Measurements from ENCODE around the gene SASS6. TPM values are rescaled to one million over a fixed set of nuclear protein-coding genes. Genes with fewer than 3 reads are reported as not detected.

Gene SASS6
- total and polyA plus RNA-seq, 4 experiments from 2014 or later: 1.5 to 5.8 (median 4.0) TPM

DNA sequence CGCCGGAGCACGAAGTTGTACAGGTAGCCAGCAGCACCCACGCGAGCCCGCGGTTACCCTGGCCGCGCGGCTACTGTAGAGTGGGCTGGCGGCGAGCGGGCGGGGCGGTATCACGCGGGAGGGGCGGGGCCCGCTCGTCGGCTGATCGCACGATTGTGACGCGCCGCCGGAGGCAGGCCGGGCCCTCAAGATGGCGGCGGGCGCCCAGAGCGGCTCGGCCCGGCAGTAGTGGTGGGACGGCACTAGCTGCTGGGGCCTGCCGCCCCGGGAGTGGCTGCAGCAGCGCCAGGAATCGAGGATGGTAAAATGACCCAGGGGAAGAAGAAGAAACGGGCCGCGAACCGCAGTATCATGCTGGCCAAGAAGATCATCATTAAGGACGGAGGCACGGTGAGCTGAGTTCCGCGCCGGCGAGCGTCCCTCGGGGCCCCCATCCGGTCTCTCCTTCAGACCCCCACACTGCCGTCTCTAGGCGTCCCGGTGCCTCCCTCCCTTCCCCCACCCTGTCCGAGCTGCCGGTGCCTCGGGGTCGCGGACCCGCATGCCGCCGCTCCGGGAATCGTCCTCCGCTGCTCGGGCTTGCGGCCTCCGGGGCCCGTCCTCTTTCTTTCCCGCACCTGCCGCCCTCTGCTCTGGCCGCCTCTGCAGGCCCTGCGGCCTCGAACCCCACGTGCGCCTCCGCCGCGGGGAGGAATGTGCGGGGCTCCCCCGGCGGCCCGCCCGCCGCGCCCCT lies 94.6 kb downstream of the SASS6 start:
- peak overlapping the region; percentile 91 to 100 (median 98) for H3K4me3 Mint-ChIP-seq
- Histone ChIP-seq H3K4me3 (ENCODE audit: low read length in 2 of 2) (peak overlapping the region; percentile 43 to 75), H3K27ac (ENCODE audit: low read depth, low read length) (peak overlapping the region; percentile 99), H3K36me3 (ENCODE audit: insufficient read depth, low read length) (no peaks in the 10 kb centered on the region), H3K9me3 (ENCODE audit: control insufficient read depth in 1 of 2, low read length in 2 of 2) (no peaks in the 10 kb centered on the region), H3K4me1 (ENCODE audit: insufficient read depth, low read length) (peaks cover 50% of the 10 kb centered on the region), H3K27me3 (ENCODE audit: insufficient read depth, low read length) (no peaks in the 10 kb centered on the region)
- ChIA-PET POLR2A (ENCODE audit: partially characterized antibody) (interaction anchor here (0.7 to 3.7 kb wide), 20 partner anchors 8 to 858 kb away, joined by 3 to 41 read pairs (median 4); partner anchors contain the start of genes AGL, CDC14A, DBT and RTCA), CTCF (ENCODE audit: partially characterized antibody) (interaction anchor here (0.9 to 1.5 kb wide), 4 partner anchors 30 to 418 kb away, joined by 3 to 8 read pairs (median 3); partner anchors contain the start of gene SLC35A3)
- peak; percentile 88 to 90 (median 89) for DNase-seq
- intact Hi-C loops (cut with micrococcal nuclease): loop anchor here (1.0 to 10.0 kb wide), 10 partner anchors 8 to 1227 kb away; partner anchors contain the start of genes AGL, CDC14A, DBT and RTCA
- H3K9me3 Mint-ChIP-seq: peaks cover 0 to 2% (median 0%) of the 10 kb centered on the region in 8 donors
- peaks cover 0 to 12% of the 10 kb centered on the region in 2 donors for H3K36me3 Mint-ChIP-seq
- peaks cover 33 to 66% (median 46%) of the 10 kb centered on the region in 4 donors for H3K4me1 Mint-ChIP-seq
- peak overlapping the region; percentile 98 to 100 (median 99) for H3K27ac Mint-ChIP-seq
- H3K27me3 Mint-ChIP-seq: no peaks in the 10 kb centered on the region

DNA sequence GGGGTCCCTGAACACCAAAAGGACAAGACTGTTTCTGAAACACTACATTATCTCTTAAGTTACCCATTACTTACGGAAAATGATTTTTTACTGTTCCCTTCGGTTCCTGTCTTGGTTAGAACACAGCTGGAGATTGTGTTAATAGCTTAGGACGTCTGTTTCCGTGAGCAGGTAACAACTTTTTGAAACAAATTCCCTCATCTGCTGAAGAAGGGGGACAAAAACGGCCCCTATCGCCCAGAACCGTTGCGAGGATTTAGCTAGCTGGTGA lies 95.1 kb downstream of the SASS6 start:
- Mint-ChIP-seq H3K27ac (peak overlapping the region; percentile 98 to 100 (median 99)), H3K36me3 (peaks cover 0 to 12% of the 10 kb centered on the region in 2 donors), H3K4me3 (peak overlapping the region; percentile 91 to 100 (median 96)), H3K27me3 (no peaks in the 10 kb centered on the region), H3K9me3 (peaks cover 0 to 2% (median 0%) of the 10 kb centered on the region in 8 donors), H3K4me1 (peaks cover 29 to 61% (median 41%) of the 10 kb centered on the region in 4 donors)
- ChIA-PET POLR2A (ENCODE audit: partially characterized antibody) (interaction anchor here (0.7 to 3.7 kb wide), 17 partner anchors 9 to 859 kb away, joined by 3 to 41 read pairs (median 4); partner anchors contain the start of genes CDC14A, DBT, RTCA and SASS6), CTCF (ENCODE audit: partially characterized antibody) (interaction anchor here (0.9 to 1.5 kb wide), 4 partner anchors 30 to 419 kb away, joined by 3 to 8 read pairs (median 3); partner anchors contain the start of gene SLC35A3)
- Histone ChIP-seq H3K27me3 (ENCODE audit: insufficient read depth, low read length) (no peaks in the 10 kb centered on the region), H3K27ac (ENCODE audit: low read depth, low read length) (peak overlapping the region; percentile 99), H3K4me3 (ENCODE audit: low read length in 2 of 2) (peak overlapping the region; percentile 43 to 75), H3K9me3 (ENCODE audit: control insufficient read depth in 1 of 2, low read length in 2 of 2) (no peaks in the 10 kb centered on the region), H3K4me1 (ENCODE audit: insufficient read depth, low read length) (peaks cover 44% of the 10 kb centered on the region), H3K36me3 (ENCODE audit: insufficient read depth, low read length) (no peaks in the 10 kb centered on the region)
- intact Hi-C loops (cut with micrococcal nuclease): loop anchor here (5.0 to 10.0 kb wide), 5 partner anchors 210 to 1227 kb away; partner anchors contain the start of genes DBT, RTCA and SLC30A7
- DNase-seq: no peak

DNA sequence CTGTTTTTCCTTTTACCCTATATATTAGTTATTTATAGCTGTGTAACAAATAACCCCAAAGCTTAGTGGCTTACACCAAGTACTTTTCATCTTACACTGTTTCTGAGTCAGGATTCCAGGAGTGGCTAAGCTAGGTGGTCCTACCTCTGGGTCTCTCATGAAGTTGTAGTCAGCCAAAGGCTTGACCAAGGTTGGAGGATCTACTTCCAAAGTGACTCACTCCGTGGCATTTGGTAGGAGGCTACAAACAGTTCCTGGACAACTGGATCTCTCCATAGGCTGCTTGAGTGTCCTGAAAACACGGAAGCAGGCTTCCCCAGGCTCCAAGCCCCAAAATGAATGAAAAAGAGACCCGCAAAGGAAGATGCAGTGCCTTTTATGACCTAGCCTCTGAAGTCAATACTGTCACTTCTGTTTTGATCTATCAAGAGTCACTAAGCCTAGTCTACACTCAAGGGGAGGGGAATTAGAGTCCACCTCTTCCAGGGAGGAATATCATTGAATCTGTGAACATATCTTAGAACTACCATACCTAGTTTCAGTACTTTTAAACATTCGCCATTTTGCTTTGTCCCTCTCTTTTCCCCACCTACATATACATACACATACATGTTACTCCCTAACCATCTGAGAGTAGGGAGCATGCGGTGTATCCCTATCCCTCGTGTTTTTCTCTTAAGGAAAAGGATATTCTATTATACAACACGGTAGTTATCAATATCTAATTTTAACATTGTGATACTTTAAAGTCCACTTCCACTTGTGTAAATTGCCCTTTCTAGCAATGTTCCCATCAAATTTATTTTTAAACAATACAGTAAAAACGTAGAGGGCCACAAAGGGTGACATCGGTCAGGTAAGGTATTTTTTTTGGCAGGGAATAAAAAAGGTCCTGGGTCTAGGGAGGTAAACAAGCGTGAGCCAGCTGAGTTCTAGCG lies 95.7 kb downstream of the SASS6 start:
- DNase-seq: peak in 1 of 5 donors; percentile 39

DNA sequence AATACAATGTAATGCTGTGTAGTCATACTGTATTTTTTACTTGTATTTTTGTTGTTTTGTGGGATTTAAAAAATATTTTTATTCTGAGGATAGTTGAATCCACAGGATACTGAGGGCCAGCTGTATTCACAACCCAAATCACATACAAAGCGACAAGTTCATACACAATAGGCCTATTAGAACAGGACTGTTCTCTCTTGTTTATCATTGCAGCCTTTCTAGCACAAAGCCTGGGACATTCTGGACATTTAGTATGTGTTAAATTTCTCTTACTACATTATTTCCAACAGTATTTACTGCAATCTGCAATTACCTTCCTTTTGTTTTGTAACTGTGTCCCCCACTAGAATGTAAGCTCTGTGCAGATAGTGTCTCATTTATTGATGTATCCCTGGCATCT lies 97.5 kb downstream of the SASS6 start:
- H3K27ac Mint-ChIP-seq: peak overlapping the region in 4 of 7 donors; percentile 5 to 31 (median 12)
- no peaks in the 10 kb centered on the region for H3K9me3 ChIP-seq (ENCODE audit: control insufficient read depth in 1 of 2, low read length in 2 of 2)
- no peak overlapping the region for H3K4me3 ChIP-seq (ENCODE audit: low read length in 2 of 2)
- peaks cover 0 to 12% of the 10 kb centered on the region in 2 donors for H3K36me3 Mint-ChIP-seq
- ChIA-PET POLR2A (ENCODE audit: partially characterized antibody) (interaction anchor here (0.8 kb wide), 1 partner anchor 9 kb away, joined by 3 read pairs; no protein-coding TSS in a partner anchor), CTCF (ENCODE audit: partially characterized antibody) (interaction anchor here (1.5 kb wide), 1 partner anchor 229 kb away, joined by 3 read pairs; no protein-coding TSS in a partner anchor)
- no peaks in the 10 kb centered on the region for H3K27me3 ChIP-seq (ENCODE audit: insufficient read depth, low read length)
- peaks cover 0 to 2% (median 0%) of the 10 kb centered on the region in 8 donors for H3K9me3 Mint-ChIP-seq
- no peak for DNase-seq
- H3K27me3 Mint-ChIP-seq: no peaks in the 10 kb centered on the region
- no peak overlapping the region for H3K27ac ChIP-seq (ENCODE audit: low read depth, low read length)
- H3K36me3 ChIP-seq (ENCODE audit: insufficient read depth, low read length): no peaks in the 10 kb centered on the region
- intact Hi-C loops (cut with micrococcal nuclease): loop anchor here (5.0 to 10.0 kb wide), 5 partner anchors 212 to 1230 kb away; partner anchors contain the start of genes DBT, RTCA and SLC30A7
- peaks cover 16 to 42% (median 24%) of the 10 kb centered on the region in 4 donors for H3K4me1 Mint-ChIP-seq
- peak overlapping the region in 1 of 8 donors; percentile 62 for H3K4me3 Mint-ChIP-seq
- H3K4me1 ChIP-seq (ENCODE audit: insufficient read depth, low read length): peaks cover 21% of the 10 kb centered on the region

More for the DNA sequence above, 95.7 kb downstream of the SASS6 start:
- Histone ChIP-seq H3K4me1 (ENCODE audit: insufficient read depth, low read length) (peaks cover 38% of the 10 kb centered on the region), H3K9me3 (ENCODE audit: control insufficient read depth in 1 of 2, low read length in 2 of 2) (no peaks in the 10 kb centered on the region), H3K4me3 (ENCODE audit: low read length in 2 of 2) (peak overlapping the region; percentile 43 to 75), H3K27ac (ENCODE audit: low read depth, low read length) (peak overlapping the region; percentile 99), H3K36me3 (ENCODE audit: insufficient read depth, low read length) (no peaks in the 10 kb centered on the region), H3K27me3 (ENCODE audit: insufficient read depth, low read length) (no peaks in the 10 kb centered on the region)
- Mint-ChIP-seq H3K27ac (peak overlapping the region; percentile 98 to 100 (median 99)), H3K4me3 (peak overlapping the region; percentile 91 to 100 (median 96)), H3K9me3 (peaks cover 0 to 2% (median 0%) of the 10 kb centered on the region in 8 donors), H3K36me3 (peaks cover 0 to 12% of the 10 kb centered on the region in 2 donors), H3K27me3 (no peaks in the 10 kb centered on the region), H3K4me1 (peaks cover 25 to 55% (median 36%) of the 10 kb centered on the region in 4 donors)
- ChIA-PET CTCF (ENCODE audit: partially characterized antibody) (interaction anchor here (0.9 to 1.5 kb wide), 4 partner anchors 29 to 231 kb away, joined by 3 to 8 read pairs (median 3); partner anchors contain the start of gene SLC35A3), POLR2A (ENCODE audit: partially characterized antibody) (interaction anchor here (0.7 to 3.7 kb wide), 12 partner anchors 8 to 860 kb away, joined by 3 to 41 read pairs (median 6); partner anchors contain the start of genes DBT, RTCA, SASS6 and SLC35A3)
- intact Hi-C loops (cut with micrococcal nuclease): loop anchor here (5.0 to 10.0 kb wide), 5 partner anchors 210 to 1228 kb away; partner anchors contain the start of genes DBT, RTCA and SLC30A7

DNA sequence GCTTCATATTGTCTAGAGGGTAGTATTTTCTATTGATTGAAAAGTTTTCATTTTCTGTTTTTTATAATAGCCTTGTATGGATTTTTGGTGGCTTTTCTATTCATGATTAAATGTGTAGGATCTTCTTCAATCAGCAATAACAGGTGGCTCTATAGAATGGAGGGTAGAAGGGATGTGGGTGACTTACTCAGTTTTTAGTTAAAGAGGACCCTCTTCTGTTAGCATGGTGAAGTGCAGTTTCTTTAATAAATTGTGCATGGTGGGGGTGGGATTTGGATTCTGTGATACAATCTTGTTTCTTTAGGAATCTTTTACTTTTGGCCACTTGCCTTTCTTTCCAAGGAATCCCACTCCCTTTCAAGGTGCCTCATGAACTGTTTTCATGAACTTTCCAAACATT lies 98.3 kb downstream of the SASS6 start:
- H3K36me3 ChIP-seq (ENCODE audit: insufficient read depth, low read length): no peaks in the 10 kb centered on the region
- DNase-seq: peak in 2 of 5 donors; percentile 29 to 34
- ChIA-PET POLR2A (ENCODE audit: partially characterized antibody) (no interaction called here), CTCF (ENCODE audit: partially characterized antibody) (no interaction called here)
- no peaks in the 10 kb centered on the region for H3K27me3 ChIP-seq (ENCODE audit: insufficient read depth, low read length)
- H3K4me1 ChIP-seq (ENCODE audit: insufficient read depth, low read length): peaks cover 13% of the 10 kb centered on the region
- Mint-ChIP-seq H3K9me3 (peaks cover 0 to 2% (median 0%) of the 10 kb centered on the region in 8 donors), H3K27ac (peak overlapping the region in 3 of 7 donors; percentile 24 to 63 (median 43)), H3K27me3 (no peaks in the 10 kb centered on the region), H3K4me1 (peaks cover 12 to 34% (median 18%) of the 10 kb centered on the region in 4 donors), H3K4me3 (no peak overlapping the region), H3K36me3 (peaks cover 0 to 12% of the 10 kb centered on the region in 2 donors)
- intact Hi-C loops (cut with micrococcal nuclease): loop anchor here (1.0 to 10.0 kb wide), 2 partner anchors 226 to 1230 kb away; no protein-coding TSS in a partner anchor
- H3K4me3 ChIP-seq (ENCODE audit: low read length in 2 of 2): no peak overlapping the region
- no peaks in the 10 kb centered on the region for H3K9me3 ChIP-seq (ENCODE audit: control insufficient read depth in 1 of 2, low read length in 2 of 2)
- no peak overlapping the region for H3K27ac ChIP-seq (ENCODE audit: low read depth, low read length)
